HG03066 (cell line): ENCODE results near the gene LRRC72.

Experiments used
- ATAC-seq: cut with Tn5 transposase; IDR thresholded peaks from one replicate; pipeline ENCODE4 v1.9.1; 2021; ENCODE audit warnings: low read depth; ENCODE audit not compliant: unreplicated experiment

Gene LRRC72

GRCh38 chr7:16615228-16615627, 88.6 kb downstream of the LRRC72 start:
- no peak for ATAC-seq

GRCh38 chr7:16616122-16616521, 89.5 kb downstream of the LRRC72 start:
- no peak for ATAC-seq

GRCh38 chr7:16616542-16616941, 89.9 kb downstream of the LRRC72 start:
- no peak for ATAC-seq

GRCh38 chr7:16619979-16620408, 93.4 kb downstream of the LRRC72 start:
- ATAC-seq = peak; percentile 78

- ATAC-seq = no peak
These were observed 99.8 kb downstream of the LRRC72 start for GRCh38 chr7:16626388-16626787.

GRCh38 chr7:16627236-16627635, 100.6 kb downstream of the LRRC72 start:
- no peak for ATAC-seq

GRCh38 chr7:16630654-16631053, 104.0 kb downstream of the LRRC72 start:
- no peak for ATAC-seq
